HL-60/S4 treated with phorbol 12-myristate 13-acetate at 8.2 ng/mL for 4 days and 3 days (cell line): ENCODE measurements around the gene RBMS1.

Experiments used
- in situ Hi-C: fragments of 300-500 bp; cut with MboI; formaldehyde crosslinking; loops from 2 replicates; pipeline ENCODE4 v1.15.0; 2022; ENCODE audit warnings: low sequenced_read_pairs

RBMS1 gene

GRCh38 chr2:160232905-160233475 lies 260.6 kb downstream of the RBMS1 start:
- in situ Hi-C loops = no loop called here

GRCh38 chr2:160229591-160229990 lies 264.0 kb downstream of the RBMS1 start:
- in situ Hi-C loops = no loop called here

- in situ Hi-C loops = no loop called here
These were observed 265.3 kb downstream of the RBMS1 start for GRCh38 chr2:160228141-160228917.

DNA sequence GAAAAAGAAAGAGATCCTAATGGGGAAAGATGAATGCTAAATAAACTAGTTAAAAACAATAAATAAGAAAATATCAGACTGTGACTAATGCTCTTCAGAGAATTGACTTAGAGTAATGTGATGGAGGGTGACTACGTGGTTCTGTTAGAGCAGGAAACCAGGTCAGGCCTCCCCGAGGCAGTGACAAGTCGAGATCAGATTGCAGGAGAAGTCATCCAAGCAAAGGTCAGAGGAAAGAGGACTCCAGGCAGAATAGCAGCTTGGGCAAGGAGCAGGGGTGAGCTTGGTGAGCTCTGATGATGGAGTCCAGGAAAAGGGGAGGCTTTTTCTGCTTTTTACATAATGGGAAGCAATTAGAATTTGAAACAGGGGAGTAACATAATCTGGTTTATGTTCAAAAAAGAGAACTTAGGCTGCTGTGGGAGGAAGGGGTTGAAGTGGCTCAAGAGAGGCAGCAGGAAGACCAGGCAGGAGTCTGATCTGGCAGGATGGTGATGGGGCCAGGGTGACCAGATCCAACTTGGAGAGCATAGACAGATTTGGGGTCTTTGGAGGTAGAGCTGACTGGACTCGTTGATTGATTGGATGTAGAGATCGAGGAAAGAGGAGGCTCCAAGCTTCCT lies 266.2 kb downstream of the RBMS1 start:
- in situ Hi-C loops = no loop called here

DNA sequence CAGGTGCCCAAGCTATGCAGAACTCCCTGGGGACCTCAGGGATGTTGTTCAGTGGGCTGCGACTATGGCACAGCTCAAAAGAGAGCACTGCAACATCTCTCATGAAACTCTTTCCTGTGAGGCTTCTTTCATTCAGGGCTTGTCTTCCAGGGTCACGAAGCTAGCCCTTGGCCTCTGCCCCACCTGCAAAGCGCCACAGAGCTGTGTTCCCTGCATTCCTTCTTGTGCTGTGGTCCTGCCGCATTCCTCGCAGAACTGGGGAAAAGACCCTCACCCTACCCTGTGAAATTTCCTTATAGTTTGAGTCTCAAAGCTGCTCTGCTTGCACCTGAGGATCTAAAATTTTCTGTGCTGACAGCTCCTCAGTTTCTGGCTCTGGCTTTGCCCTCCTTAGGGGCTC lies 267.2 kb downstream of the RBMS1 start:
- in situ Hi-C loops = no loop called here

DNA sequence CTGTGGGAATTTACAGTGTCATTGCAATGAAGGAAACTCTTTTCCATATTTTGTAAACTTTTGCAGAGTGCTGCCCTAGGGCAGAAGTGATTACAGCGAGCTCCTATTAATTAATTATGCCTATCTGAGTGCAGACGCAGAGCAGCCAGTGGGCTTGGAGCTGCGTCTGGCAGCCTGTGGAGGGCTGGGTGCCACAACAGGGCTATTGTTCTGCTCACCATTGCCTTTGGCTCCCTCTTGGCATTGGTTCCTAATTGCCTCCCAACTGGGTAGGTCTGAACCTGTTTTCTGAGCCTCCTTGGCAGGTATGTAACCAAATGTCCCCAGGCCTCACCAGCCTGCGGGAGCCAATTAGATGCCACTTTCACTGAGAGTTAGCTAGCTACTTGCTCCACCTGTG lies 267.9 kb downstream of the RBMS1 start:
- in situ Hi-C loops = no loop called here

DNA sequence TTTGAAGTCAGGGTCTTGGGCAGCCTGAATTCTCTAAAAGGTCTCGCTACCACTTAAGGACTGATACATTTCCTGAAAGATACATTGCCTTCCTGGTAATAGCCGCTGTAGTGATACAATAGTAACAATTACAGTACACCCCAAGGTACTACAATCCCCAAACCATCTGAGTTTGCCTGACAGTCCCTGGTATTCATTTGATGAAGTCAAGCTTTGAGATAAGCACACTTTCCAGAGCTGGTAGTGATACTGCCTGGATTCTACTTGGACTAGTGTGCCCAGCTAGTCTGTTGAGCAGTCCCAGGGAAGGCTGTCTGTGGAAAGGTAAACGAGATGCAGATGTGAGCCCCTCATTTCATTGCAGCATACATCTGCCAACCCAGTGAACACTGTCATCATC lies 269.1 kb downstream of the RBMS1 start:
- in situ Hi-C loops = no loop called here

GRCh38 chr2:160224060-160224459 lies 269.5 kb downstream of the RBMS1 start:
- in situ Hi-C loops = no loop called here

DNA sequence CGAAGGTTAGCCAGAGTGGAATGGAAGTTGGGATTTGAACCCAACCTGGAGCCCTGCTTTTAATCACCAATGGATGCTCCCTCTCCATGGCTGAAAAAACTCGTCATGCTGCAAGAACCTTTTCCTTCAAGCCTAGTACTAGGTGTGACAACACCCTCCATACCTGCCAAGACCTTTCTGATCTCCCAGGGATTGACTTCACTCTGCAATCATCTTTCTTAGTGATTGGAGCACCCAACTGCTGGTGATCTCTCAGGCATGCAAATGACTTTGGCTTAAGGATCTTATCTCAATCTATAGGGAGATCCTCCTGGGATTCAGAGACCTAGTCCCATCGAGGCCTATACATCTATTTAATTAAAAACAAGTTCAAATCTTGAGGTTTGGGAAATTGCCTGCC lies 270.0 kb downstream of the RBMS1 start:
- in situ Hi-C loops = no loop called here

DNA sequence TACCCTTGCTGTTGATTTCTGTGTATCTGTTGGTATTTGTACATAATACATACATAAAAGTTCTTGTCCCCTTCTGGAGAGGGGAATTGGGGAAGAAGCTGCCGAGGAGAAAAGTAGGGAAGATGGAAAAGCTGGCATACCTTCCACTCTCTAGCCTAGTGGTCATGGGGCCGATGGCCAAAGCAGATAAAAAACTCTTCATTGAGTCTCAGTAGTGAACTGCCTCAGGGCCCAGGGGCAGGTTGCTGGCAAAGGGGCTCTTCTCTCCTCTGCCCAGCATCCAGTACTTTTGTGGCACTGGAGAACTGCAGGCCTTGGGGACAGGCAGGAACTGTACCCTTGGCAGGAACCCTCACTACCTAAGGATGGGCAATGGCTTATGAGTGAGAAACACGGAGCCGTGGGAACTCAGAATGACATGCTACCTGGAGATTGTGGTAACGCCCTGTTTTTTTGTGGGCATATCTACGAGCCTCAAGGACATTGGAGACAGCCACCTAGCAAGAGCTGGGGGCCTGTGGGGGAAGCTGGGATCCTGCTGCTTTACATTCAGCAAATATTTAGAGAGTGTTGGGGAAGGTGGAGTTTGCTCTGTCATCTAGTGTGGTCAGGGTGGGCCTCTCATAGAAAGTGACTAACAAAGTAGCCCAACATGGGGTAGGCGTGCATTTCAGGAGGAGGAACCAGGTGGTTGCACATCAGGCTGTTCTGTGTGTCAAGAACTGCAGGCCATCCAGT lies 270.9 kb downstream of the RBMS1 start:
- in situ Hi-C loops = no loop called here
